Mucosa of stomach (tissue), 1 donor: ENCODE data around the gene OR1N2.
"Not testable (repeated sequence)": the region's sequence is repeated elsewhere in the genome, so short reads cannot be mapped to it uniquely, and the experiment has no call there.

ENCODE experiments used
- H3K27me3 ChIP-seq: one replicate; pipeline ENCODE4 v1.7.0; 2013; ENCODE audit warnings: mild to moderate bottlenecking, low read length; ENCODE audit not compliant: control insufficient read depth, insufficient read depth
- H3K36me3 ChIP-seq: one replicate; pipeline ENCODE4 v1.7.0; 2013; ENCODE audit warnings: low read length; ENCODE audit not compliant: control insufficient read depth, insufficient read depth
- H3K4me1 ChIP-seq: one replicate; pipeline ENCODE4 v1.7.0; 2013; ENCODE audit warnings: mild to moderate bottlenecking, low read length; ENCODE audit not compliant: control insufficient read depth, insufficient read depth
- H3K4me3 ChIP-seq: one replicate; pipeline ENCODE4 v1.7.0; 2013; ENCODE audit warnings: low read length
- H3K9ac ChIP-seq: one replicate; pipeline ENCODE4 v1.7.0; 2013; ENCODE audit warnings: mild to moderate bottlenecking, low read length, moderate library complexity
- H3K9me3 ChIP-seq: one replicate; pipeline ENCODE4 v1.7.0; 2013; ENCODE audit warnings: mild to moderate bottlenecking, low read length, moderate library complexity; ENCODE audit not compliant: control insufficient read depth
- donor health status: Pancreatic carcinoma.

The OR1N2 gene

GRCh38 chr9:122552812-122553211 is at the start of gene OR1N2:
Gene OR1N2 (plus strand): TSS chr9:122553112. CDS start chr9:122553212, 100 bp downstream.
- H3K9ac ChIP-seq, result no peak within 1 kb of the TSS
- no peaks in the 10 kb centered on the region for H3K36me3 ChIP-seq
- H3K27me3 ChIP-seq, result no peaks in the 10 kb centered on the region
- no peaks in the 10 kb centered on the region for H3K4me1 ChIP-seq
- H3K4me3 ChIP-seq, result no peak within 1 kb of the TSS
- H3K9me3 ChIP-seq, result no peaks in the 10 kb centered on the region

GRCh38 chr9:122506964-122507363 is 45.9 kb upstream of the OR1N2 start:
- Histone ChIP-seq H3K4me3 (no peak overlapping the region), H3K9ac (no peak overlapping the region), H3K27me3 (no peaks in the 10 kb centered on the region), H3K36me3 (no peaks in the 10 kb centered on the region), H3K4me1 (no peaks in the 10 kb centered on the region), H3K9me3 (no peaks in the 10 kb centered on the region)

GRCh38 chr9:122510502-122510901 is 42.4 kb upstream of the OR1N2 start, which contains the start of gene OR1J2:
Gene OR1J2 (plus strand): TSS chr9:122510802. CDS start chr9:122510802, 0 bp downstream.
- no peak within 1 kb of the TSS for H3K4me3 ChIP-seq
- H3K9ac ChIP-seq, result no peak within 1 kb of the TSS
- no peaks in the 10 kb centered on the region for H3K9me3 ChIP-seq
- H3K27me3 ChIP-seq, result no peaks in the 10 kb centered on the region
- no peaks in the 10 kb centered on the region for H3K4me1 ChIP-seq
- H3K36me3 ChIP-seq, result no peaks in the 10 kb centered on the region

GRCh38 chr9:122518226-122518625 is 34.7 kb upstream of the OR1N2 start:
- H3K9me3 ChIP-seq, result no peaks in the 10 kb centered on the region
- no peaks in the 10 kb centered on the region for H3K4me1 ChIP-seq
- H3K4me3 ChIP-seq, result no peak overlapping the region
- H3K27me3 ChIP-seq, result no peaks in the 10 kb centered on the region
- H3K36me3 ChIP-seq, result no peaks in the 10 kb centered on the region
- H3K9ac ChIP-seq, result no peak overlapping the region

- no peaks in the 10 kb centered on the region for H3K27me3 ChIP-seq
- H3K4me3 ChIP-seq, result no peak within 1 kb of the TSS
- H3K9ac ChIP-seq, result no peak within 1 kb of the TSS
Measured at GRCh38 chr9:122518841-122519240, 34.1 kb upstream of the OR1N2 start, which contains the start of gene OR1J4. Gene OR1J4 (plus strand): TSS chr9:122519141. CDS start chr9:122519141, 0 bp downstream.

GRCh38 chr9:122519376-122519775 is 33.5 kb upstream of the OR1N2 start:
- H3K27me3 ChIP-seq, result no peaks in the 10 kb centered on the region
- no peaks in the 10 kb centered on the region for H3K4me1 ChIP-seq
- H3K4me3 ChIP-seq, result no peak overlapping the region
- no peaks in the 10 kb centered on the region for H3K36me3 ChIP-seq
- no peak overlapping the region for H3K9ac ChIP-seq
- no peaks in the 10 kb centered on the region for H3K9me3 ChIP-seq

More at GRCh38 chr9:122518841-122519240, 34.1 kb upstream of the OR1N2 start, which contains the start of gene OR1J4:
- H3K4me1 ChIP-seq, result no peaks in the 10 kb centered on the region
- no peaks in the 10 kb centered on the region for H3K36me3 ChIP-seq
- H3K9me3 ChIP-seq, result no peaks in the 10 kb centered on the region

- no peaks in the 10 kb centered on the region for H3K27me3 ChIP-seq
- H3K36me3 ChIP-seq, result no peaks in the 10 kb centered on the region
- no peak overlapping the region for H3K9ac ChIP-seq
- no peak overlapping the region for H3K4me3 ChIP-seq
- H3K9me3 ChIP-seq, result no peaks in the 10 kb centered on the region
- H3K4me1 ChIP-seq, result no peaks in the 10 kb centered on the region
Measured at GRCh38 chr9:122526602-122527001, 26.3 kb upstream of the OR1N2 start.

- no peak within 1 kb of the TSS for H3K9ac ChIP-seq
- H3K4me1 ChIP-seq, result no peaks in the 10 kb centered on the region
- H3K27me3 ChIP-seq, result no peaks in the 10 kb centered on the region
- H3K36me3 ChIP-seq, result no peaks in the 10 kb centered on the region
- H3K4me3 ChIP-seq, result no peak within 1 kb of the TSS
- no peaks in the 10 kb centered on the region for H3K9me3 ChIP-seq
Measured at GRCh38 chr9:122527193-122527592, 25.7 kb upstream of the OR1N2 start, which contains the start of gene OR1N1. Gene OR1N1 (minus strand): TSS chr9:122527293. CDS start chr9:122527293, 0 bp downstream.

GRCh38 chr9:122531157-122531556 is 21.8 kb upstream of the OR1N2 start:
- H3K9me3 ChIP-seq, H3K4me3 ChIP-seq, H3K36me3 ChIP-seq, H3K27me3 ChIP-seq, H3K9ac ChIP-seq, H3K4me1 ChIP-seq: not testable (repeated sequence)

GRCh38 chr9:122536134-122536533 is 16.8 kb upstream of the OR1N2 start:
- Histone ChIP-seq H3K9ac (no peak overlapping the region), H3K36me3 (no peaks in the 10 kb centered on the region), H3K4me1 (no peaks in the 10 kb centered on the region), H3K4me3 (no peak overlapping the region), H3K27me3 (no peaks in the 10 kb centered on the region), H3K9me3 (no peaks in the 10 kb centered on the region)

GRCh38 chr9:122537066-122537465 is 15.8 kb upstream of the OR1N2 start:
- not testable (repeated sequence) for H3K27me3 ChIP-seq, H3K4me3 ChIP-seq, H3K4me1 ChIP-seq, H3K9ac ChIP-seq, H3K9me3 ChIP-seq, H3K36me3 ChIP-seq

- Histone ChIP-seq H3K4me3 (no peak overlapping the region), H3K9me3 (no peaks in the 10 kb centered on the region), H3K36me3 (no peaks in the 10 kb centered on the region), H3K27me3 (no peaks in the 10 kb centered on the region), H3K4me1 (no peaks in the 10 kb centered on the region), H3K9ac (no peak overlapping the region)
Measured at GRCh38 chr9:122538757-122539156, 14.2 kb upstream of the OR1N2 start.

- Histone ChIP-seq H3K27me3 (no peaks in the 10 kb centered on the region), H3K36me3 (no peaks in the 10 kb centered on the region), H3K9ac (no peak overlapping the region), H3K4me1 (no peaks in the 10 kb centered on the region), H3K4me3 (no peak overlapping the region), H3K9me3 (no peaks in the 10 kb centered on the region)
Measured at GRCh38 chr9:122546196-122546595, 6.7 kb upstream of the OR1N2 start.
